Measurements from ENCODE around the gene LRRC34.

LRRC34 gene

GRCh38 chr3:169771497-169772304 is 41.0 kb downstream of the LRRC34 start:
- H3K4me3 ChIP-seq (ENCODE audit: low read depth, low read length), result peak overlapping the region; percentile 92
- no peak for TF ChIP-seq CTCF (IDR thresholded peaks at IDR 0.05; ENCODE audit: control insufficient read depth, extremely low read depth, insufficient read depth)
- DNase-seq (ENCODE audit: low read depth), result peak; percentile 50

- DNase-seq (ENCODE audit: low read depth), result no peak
- no peak for TF ChIP-seq CTCF (IDR thresholded peaks at IDR 0.05; ENCODE audit: control insufficient read depth, extremely low read depth, insufficient read depth)
Measured at GRCh38 chr3:169769287-169770181, 43.2 kb downstream of the LRRC34 start, which contains the start of gene ACTRT3. TSS of gene ACTRT3 (minus strand) at chr3:169769561. CDS start at chr3:169769520, 41 bp downstream.

DNA sequence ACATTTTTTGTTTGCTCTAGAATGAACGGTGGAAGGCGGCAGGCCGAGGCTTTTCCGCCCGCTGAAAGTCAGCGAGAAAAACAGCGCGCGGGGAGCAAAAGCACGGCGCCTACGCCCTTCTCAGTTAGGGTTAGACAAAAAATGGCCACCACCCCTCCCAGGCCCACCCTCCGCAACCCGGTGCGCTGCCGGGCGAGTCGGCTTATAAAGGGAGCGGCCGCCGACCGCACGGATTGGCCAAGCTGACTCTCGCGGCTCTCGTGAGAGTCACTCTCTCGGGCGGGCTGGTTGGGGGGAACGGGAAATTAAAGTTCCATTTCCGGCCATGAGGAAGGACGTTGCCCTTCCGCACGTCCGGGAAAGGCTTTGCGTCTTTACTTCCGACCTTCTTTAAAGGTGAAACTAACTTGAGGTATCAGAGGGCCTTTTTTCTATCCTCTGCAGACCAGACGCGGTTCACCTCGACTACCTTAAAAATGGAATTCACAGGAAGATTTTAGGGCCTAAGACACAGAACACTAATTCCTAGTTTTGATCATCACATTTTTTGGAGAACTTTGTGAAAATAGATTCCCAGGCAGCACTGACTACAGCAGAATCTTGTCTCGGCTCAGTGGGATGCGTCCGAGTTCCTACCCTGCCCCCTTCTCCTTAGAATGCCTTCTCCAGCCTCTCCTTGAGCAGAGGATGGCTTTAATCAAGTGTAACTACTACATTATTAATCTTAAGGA is 47.7 kb downstream of the LRRC34 start, which contains the start of gene TERC:
TSS of gene TERC (minus strand) at position 179 of the 731 bp plus-strand sequence.
- peak; percentile 58 for DNase-seq (ENCODE audit: low read depth)
- peak within 1 kb of the TSS; percentile 68 for H3K4me3 ChIP-seq (ENCODE audit: low read depth, low read length)
- no peak for TF ChIP-seq CTCF (IDR thresholded peaks at IDR 0.05; ENCODE audit: control insufficient read depth, extremely low read depth, insufficient read depth)

More at GRCh38 chr3:169769287-169770181, 43.2 kb downstream of the LRRC34 start, which contains the start of gene ACTRT3:
- peak within 1 kb of the TSS; percentile 72 for H3K4me3 ChIP-seq (ENCODE audit: low read depth, low read length)

GRCh38 chr3:169764312-169764881 is 48.3 kb downstream of the LRRC34 start:
- H3K4me3 ChIP-seq (ENCODE audit: low read depth, low read length), result peak overlapping the region; percentile 68
- DNase-seq (ENCODE audit: low read depth), result no peak
- no peak for TF ChIP-seq CTCF (IDR thresholded peaks at IDR 0.05; ENCODE audit: control insufficient read depth, extremely low read depth, insufficient read depth)

DNA sequence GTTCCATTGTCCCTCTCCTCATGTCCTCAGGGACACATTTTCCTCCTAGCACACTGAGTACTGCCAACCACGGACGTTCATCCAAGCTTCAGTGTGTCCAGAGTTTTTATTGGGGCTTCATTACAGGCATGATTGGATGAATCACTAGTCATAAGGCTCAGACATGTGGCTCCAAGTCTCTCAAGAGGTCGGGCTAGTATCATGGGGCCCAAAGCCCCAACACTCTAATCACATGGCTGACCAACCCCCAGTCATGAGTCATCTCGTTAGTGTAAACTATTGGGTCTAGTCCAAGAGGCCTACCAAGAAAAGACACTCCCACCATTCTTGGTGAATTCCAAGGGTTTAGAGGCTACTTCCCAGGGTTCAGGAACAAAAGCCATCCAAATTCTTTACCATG is 52.2 kb downstream of the LRRC34 start:
- no peak for DNase-seq (ENCODE audit: low read depth)
- H3K4me3 ChIP-seq (ENCODE audit: low read depth, low read length), result no peak overlapping the region
- TF ChIP-seq CTCF (IDR thresholded peaks at IDR 0.05; ENCODE audit: control insufficient read depth, extremely low read depth, insufficient read depth), result no peak

DNA sequence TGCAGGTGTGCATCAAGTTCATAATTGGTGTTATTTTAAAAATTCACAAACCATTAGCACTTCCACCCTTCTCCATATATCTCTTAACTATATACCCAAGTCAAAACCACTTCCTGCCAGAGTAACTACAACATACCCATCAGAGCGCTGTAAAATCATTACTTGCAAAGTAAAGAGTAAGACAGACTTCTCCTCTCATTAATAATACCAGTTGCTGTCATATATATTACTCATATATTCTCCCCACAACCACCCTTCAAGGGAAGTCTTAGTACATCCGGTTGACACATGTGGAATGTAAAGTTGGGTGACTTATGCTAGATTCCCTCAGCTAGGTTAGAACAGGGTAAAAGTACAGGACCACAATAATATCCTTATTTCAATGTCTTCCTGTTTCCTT is 53.4 kb downstream of the LRRC34 start:
- no peak for TF ChIP-seq CTCF (IDR thresholded peaks at IDR 0.05; ENCODE audit: control insufficient read depth, extremely low read depth, insufficient read depth)
- DNase-seq (ENCODE audit: low read depth), result no peak
- H3K4me3 ChIP-seq (ENCODE audit: low read depth, low read length), result no peak overlapping the region

All from LNCaP clone FGC (cell line).